ENCODE results near the gene EMILIN1. TPM values are rescaled to one million over a fixed set of nuclear protein-coding genes. Genes with fewer than 3 reads are reported as not detected.
A peak's percentile ranks its signal among the peaks of the same experiment; 100 is the strongest.

The EMILIN1 gene
- total RNA-seq, 2 experiments from 2014 or later, result 1.1 to 1.4 TPM

GRCh38 chr2:27042159-27042661, 36.2 kb upstream of the EMILIN1 start:
- H3K36me3 Mint-ChIP-seq (ENCODE audit: low read depth), result peaks cover 48% of the 10 kb centered on the region
- ATAC-seq (no peak), DNase-seq (no peak)
- ChIA-PET CTCF (interaction anchor here (1.1 to 1.6 kb wide), 3 partner anchors 9 to 81 kb away, joined by 3 read pairs; partner anchors contain the start of gene AGBL5), POLR2A (no interaction called here)
- H3K27ac Mint-ChIP-seq, result no peak overlapping the region
- H3K4me1 Mint-ChIP-seq (ENCODE audit: low read depth), result no peaks in the 10 kb centered on the region
- no peak overlapping the region for H3K4me3 Mint-ChIP-seq
- no peaks in the 10 kb centered on the region for H3K27me3 Mint-ChIP-seq (ENCODE audit: low read depth)
- no peaks in the 10 kb centered on the region for H3K9me3 Mint-ChIP-seq (ENCODE audit: insufficient read depth)

GRCh38 chr2:27042985-27043634, 35.3 kb upstream of the EMILIN1 start:
- POLR2A ChIA-PET, result interaction anchor here (0.8 kb wide), 1 partner anchor 10 kb away, joined by 4 read pairs; the partner anchor contains the start of gene TMEM214
- no peak overlapping the region for H3K27ac Mint-ChIP-seq
- no peak overlapping the region for H3K4me3 Mint-ChIP-seq
- H3K4me1 Mint-ChIP-seq (ENCODE audit: low read depth), result peaks cover under 1% of the 10 kb centered on the region
- no peaks in the 10 kb centered on the region for H3K9me3 Mint-ChIP-seq (ENCODE audit: insufficient read depth)
- ATAC-seq (no peak), DNase-seq (no peak)
- peaks cover 41% of the 10 kb centered on the region for H3K36me3 Mint-ChIP-seq (ENCODE audit: low read depth)
- no peaks in the 10 kb centered on the region for H3K27me3 Mint-ChIP-seq (ENCODE audit: low read depth)
- CTCF ChIA-PET, result interaction anchor here (1.2 kb wide), 1 partner anchor 8 kb away, joined by 3 read pairs; the partner anchor contains the start of gene AGBL5

GRCh38 chr2:27049422-27050280, 28.8 kb upstream of the EMILIN1 start:
- POLR2A ChIA-PET, result interaction anchor here (0.5 to 9.3 kb wide), 9 partner anchors 15 to 285 kb away, joined by 3 to 128 read pairs (median 5); partner anchors contain the start of genes ATRAID, CENPA, OST4 and PREB
- Mint-ChIP-seq H3K36me3 (ENCODE audit: low read depth) (peaks cover 12% of the 10 kb centered on the region), H3K27me3 (ENCODE audit: low read depth) (peaks cover 5% of the 10 kb centered on the region), H3K9me3 (ENCODE audit: insufficient read depth) (no peaks in the 10 kb centered on the region), H3K4me3 (peak overlapping the region; percentile 93), H3K4me1 (ENCODE audit: low read depth) (peaks cover 20% of the 10 kb centered on the region), H3K27ac (peak overlapping the region; percentile 96)
- DNase-seq (peak; percentile 65), ATAC-seq (peak; percentile 16)
- CTCF ChIA-PET, result interaction anchor here (0.8 to 4.8 kb wide), 12 partner anchors 16 to 88 kb away, joined by 3 to 30 read pairs (median 7); partner anchors contain the start of genes KHK, OST4, PREB and TMEM214

- POLR2A ChIA-PET, result interaction anchor here (0.5 to 9.3 kb wide), 16 partner anchors 9 to 613 kb away, joined by 3 to 128 read pairs (median 4); partner anchors contain the start of genes ATRAID, CENPA, KHK and OST4
Observed at GRCh38 chr2:27050281-27050995, 28.0 kb upstream of the EMILIN1 start.

GRCh38 chr2:27050996-27051901, 27.2 kb upstream of the EMILIN1 start, which contains the start of gene AGBL5:
AGBL5 (plus strand) TSS chr2:27051668; CDS start chr2:27052959, 1,291 bp downstream.
- H3K4me3 Mint-ChIP-seq, result peak within 1 kb of the TSS; percentile 93
- peaks cover 25% of the 10 kb centered on the region for H3K36me3 Mint-ChIP-seq (ENCODE audit: low read depth)
- POLR2A ChIA-PET, result interaction anchor here (0.6 to 9.3 kb wide), 16 partner anchors 10 to 613 kb away, joined by 3 to 128 read pairs (median 4); partner anchors contain the start of genes CENPA, KHK, OST4 and PREB
- H3K4me1 Mint-ChIP-seq (ENCODE audit: low read depth), result peaks cover 20% of the 10 kb centered on the region
- ATAC-seq (peak; percentile 77), DNase-seq (peak; percentile 97)
- CTCF ChIA-PET, result interaction anchor here (0.6 to 4.8 kb wide), 19 partner anchors 8 to 632 kb away, joined by 3 to 30 read pairs (median 4); partner anchors contain the start of genes KHK, OST4, PREB and TMEM214
- peaks cover 5% of the 10 kb centered on the region for H3K27me3 Mint-ChIP-seq (ENCODE audit: low read depth)
- H3K9me3 Mint-ChIP-seq (ENCODE audit: insufficient read depth), result no peaks in the 10 kb centered on the region
- peak within 1 kb of the TSS; percentile 96 for H3K27ac Mint-ChIP-seq

More at GRCh38 chr2:27050281-27050995, 28.0 kb upstream of the EMILIN1 start:
- H3K27me3 Mint-ChIP-seq (ENCODE audit: low read depth), result peaks cover 5% of the 10 kb centered on the region
- H3K27ac Mint-ChIP-seq, result peak overlapping the region; percentile 96
- H3K9me3 Mint-ChIP-seq (ENCODE audit: insufficient read depth), result no peaks in the 10 kb centered on the region
- H3K4me1 Mint-ChIP-seq (ENCODE audit: low read depth), result peaks cover 20% of the 10 kb centered on the region
- CTCF ChIA-PET, result interaction anchor here (0.8 to 4.8 kb wide), 15 partner anchors 7 to 633 kb away, joined by 3 to 30 read pairs (median 6); partner anchors contain the start of genes KHK, OST4, PREB and TMEM214
- peak overlapping the region; percentile 93 for H3K4me3 Mint-ChIP-seq
- H3K36me3 Mint-ChIP-seq (ENCODE audit: low read depth), result peaks cover 17% of the 10 kb centered on the region
- DNase-seq (peak; percentile 95), ATAC-seq (peak; percentile 71)

GRCh38 chr2:27051902-27052645, 26.3 kb upstream of the EMILIN1 start:
- Mint-ChIP-seq H3K27ac (peak overlapping the region; percentile 84), H3K36me3 (ENCODE audit: low read depth) (peaks cover 28% of the 10 kb centered on the region), H3K9me3 (ENCODE audit: insufficient read depth) (no peaks in the 10 kb centered on the region), H3K4me3 (peak overlapping the region; percentile 81), H3K4me1 (ENCODE audit: low read depth) (peaks cover 20% of the 10 kb centered on the region), H3K27me3 (ENCODE audit: low read depth) (peaks cover 5% of the 10 kb centered on the region)
- no peak for ATAC-seq
- DNase-seq, result peak; percentile 49
- POLR2A ChIA-PET, result interaction anchor here (0.6 to 9.3 kb wide), 11 partner anchors 9 to 266 kb away, joined by 3 to 128 read pairs (median 7); partner anchors contain the start of genes CENPA, OST4 and TMEM214
- CTCF ChIA-PET, result interaction anchor here (0.6 to 4.8 kb wide), 14 partner anchors 14 to 631 kb away, joined by 3 to 30 read pairs (median 6); partner anchors contain the start of genes OST4 and PREB

GRCh38 chr2:27053321-27053720, 25.1 kb upstream of the EMILIN1 start:
- H3K27ac Mint-ChIP-seq, result no peak overlapping the region
- H3K27me3 Mint-ChIP-seq (ENCODE audit: low read depth), result peaks cover 5% of the 10 kb centered on the region
- H3K4me1 Mint-ChIP-seq (ENCODE audit: low read depth), result peaks cover 17% of the 10 kb centered on the region
- ChIA-PET POLR2A (interaction anchor here (0.6 to 9.3 kb wide), 3 partner anchors 9 to 163 kb away, joined by 4 to 128 read pairs (median 7); partner anchors contain the start of gene OST4), CTCF (interaction anchor here (1.5 to 4.8 kb wide), 3 partner anchors 18 to 92 kb away, joined by 3 to 30 read pairs (median 8); partner anchors contain the start of gene OST4)
- peaks cover 28% of the 10 kb centered on the region for H3K36me3 Mint-ChIP-seq (ENCODE audit: low read depth)
- no peak for DNase-seq
- H3K9me3 Mint-ChIP-seq (ENCODE audit: insufficient read depth), result no peaks in the 10 kb centered on the region
- no peak overlapping the region for H3K4me3 Mint-ChIP-seq
- no peak for ATAC-seq

GRCh38 chr2:27053776-27054175, 24.6 kb upstream of the EMILIN1 start:
- Mint-ChIP-seq H3K4me3 (no peak overlapping the region), H3K36me3 (ENCODE audit: low read depth) (peaks cover 28% of the 10 kb centered on the region), H3K4me1 (ENCODE audit: low read depth) (peaks cover 17% of the 10 kb centered on the region), H3K27me3 (ENCODE audit: low read depth) (peaks cover 5% of the 10 kb centered on the region), H3K27ac (no peak overlapping the region), H3K9me3 (ENCODE audit: insufficient read depth) (no peaks in the 10 kb centered on the region)
- ATAC-seq (no peak), DNase-seq (no peak)
- ChIA-PET POLR2A (interaction anchor here (0.6 to 9.3 kb wide), 5 partner anchors 9 to 163 kb away, joined by 3 to 128 read pairs (median 4); partner anchors contain the start of gene OST4), CTCF (interaction anchor here (1.5 to 4.8 kb wide), 3 partner anchors 18 to 92 kb away, joined by 3 to 30 read pairs (median 8); partner anchors contain the start of gene OST4)

GRCh38 chr2:27054721-27055120, 23.7 kb upstream of the EMILIN1 start:
- no peak for DNase-seq
- CTCF ChIA-PET, result interaction anchor here (1.5 kb wide), 1 partner anchor 27 kb away, joined by 3 read pairs; no protein-coding TSS in a partner anchor
- H3K36me3 Mint-ChIP-seq (ENCODE audit: low read depth), result peaks cover 32% of the 10 kb centered on the region
- peaks cover 11% of the 10 kb centered on the region for H3K4me1 Mint-ChIP-seq (ENCODE audit: low read depth)
- H3K27ac Mint-ChIP-seq, result no peak overlapping the region
- H3K27me3 Mint-ChIP-seq (ENCODE audit: low read depth), result peaks cover 5% of the 10 kb centered on the region
- H3K4me3 Mint-ChIP-seq, result no peak overlapping the region
- no peaks in the 10 kb centered on the region for H3K9me3 Mint-ChIP-seq (ENCODE audit: insufficient read depth)
- no peak for ATAC-seq
- POLR2A ChIA-PET, result interaction anchor here (1.1 to 9.3 kb wide), 2 partner anchors 14 to 27 kb away, joined by 3 to 128 read pairs; partner anchors contain the start of gene OST4
